WTC11 (cell line): ENCODE measurements around the gene PUSL1.

ENCODE experiments used
- CREM ChIP-seq: sonication (generic); formaldehyde crosslinking; IDR thresholded peaks from 2 replicates; pipeline ENCODE4 v1.8.1; 2022; ENCODE audit warnings: mild to moderate bottlenecking, missing genetic modification reagents, moderate library complexity
- ZNF232 ChIP-seq: sonication (generic); formaldehyde crosslinking; IDR thresholded peaks from 2 replicates; pipeline ENCODE4 v1.8.0; 2022; ENCODE audit warnings: mild to moderate bottlenecking, missing genetic modification reagents
- TF ChIP-seq, protein P1 (sequence below): fragments of 200-600 bp; IDR thresholded peaks from 2 replicates; pipeline ENCODE4 v1.8.0; 2022; ENCODE audit warnings: antibody characterized with exemption

DNA sequence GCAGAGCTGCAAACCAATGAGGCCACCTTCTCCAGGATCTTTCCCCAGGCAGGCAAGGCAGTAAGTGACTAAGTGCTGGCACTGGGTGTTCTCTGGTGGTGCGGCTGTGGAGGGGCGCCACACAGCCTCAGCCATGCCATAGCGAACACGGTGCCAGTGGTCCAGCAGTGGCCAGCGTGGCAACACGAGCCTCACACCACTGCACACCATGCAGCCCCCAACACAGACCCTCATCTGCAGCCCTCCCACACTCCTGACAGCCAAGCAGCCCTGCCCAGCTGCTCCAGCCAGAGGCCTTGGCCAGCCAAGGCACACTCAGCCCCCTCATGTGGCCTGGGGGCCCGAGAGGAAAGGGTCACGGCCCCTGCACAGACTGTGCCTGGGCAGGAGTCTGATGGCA, 13.1 kb downstream of the PUSL1 start:
- TF ChIP-seq, protein P1, sequence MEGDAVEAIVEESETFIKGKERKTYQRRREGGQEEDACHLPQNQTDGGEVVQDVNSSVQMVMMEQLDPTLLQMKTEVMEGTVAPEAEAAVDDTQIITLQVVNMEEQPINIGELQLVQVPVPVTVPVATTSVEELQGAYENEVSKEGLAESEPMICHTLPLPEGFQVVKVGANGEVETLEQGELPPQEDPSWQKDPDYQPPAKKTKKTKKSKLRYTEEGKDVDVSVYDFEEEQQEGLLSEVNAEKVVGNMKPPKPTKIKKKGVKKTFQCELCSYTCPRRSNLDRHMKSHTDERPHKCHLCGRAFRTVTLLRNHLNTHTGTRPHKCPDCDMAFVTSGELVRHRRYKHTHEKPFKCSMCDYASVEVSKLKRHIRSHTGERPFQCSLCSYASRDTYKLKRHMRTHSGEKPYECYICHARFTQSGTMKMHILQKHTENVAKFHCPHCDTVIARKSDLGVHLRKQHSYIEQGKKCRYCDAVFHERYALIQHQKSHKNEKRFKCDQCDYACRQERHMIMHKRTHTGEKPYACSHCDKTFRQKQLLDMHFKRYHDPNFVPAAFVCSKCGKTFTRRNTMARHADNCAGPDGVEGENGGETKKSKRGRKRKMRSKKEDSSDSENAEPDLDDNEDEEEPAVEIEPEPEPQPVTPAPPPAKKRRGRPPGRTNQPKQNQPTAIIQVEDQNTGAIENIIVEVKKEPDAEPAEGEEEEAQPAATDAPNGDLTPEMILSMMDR = no peak
- TF ChIP-seq CREM (no peak), ZNF232 (CRISPR knock-in tag) (no peak)
